Epidermal melanocyte (primary cell): Measurements from ENCODE around the gene NDE1.
"Not testable (repeated sequence)": the region's sequence is repeated elsewhere in the genome, so short reads cannot be mapped to it uniquely, and the experiment has no call there.

ENCODE experiments used
- DNase-seq: peaks from one replicate; pipeline ENCODE4 v3.0.0; 2011; ENCODE audit warnings: low spot score; ENCODE audit not compliant: insufficient read length

Gene NDE1, protein sequence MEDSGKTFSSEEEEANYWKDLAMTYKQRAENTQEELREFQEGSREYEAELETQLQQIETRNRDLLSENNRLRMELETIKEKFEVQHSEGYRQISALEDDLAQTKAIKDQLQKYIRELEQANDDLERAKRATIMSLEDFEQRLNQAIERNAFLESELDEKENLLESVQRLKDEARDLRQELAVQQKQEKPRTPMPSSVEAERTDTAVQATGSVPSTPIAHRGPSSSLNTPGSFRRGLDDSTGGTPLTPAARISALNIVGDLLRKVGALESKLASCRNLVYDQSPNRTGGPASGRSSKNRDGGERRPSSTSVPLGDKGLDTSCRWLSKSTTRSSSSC

DNA sequence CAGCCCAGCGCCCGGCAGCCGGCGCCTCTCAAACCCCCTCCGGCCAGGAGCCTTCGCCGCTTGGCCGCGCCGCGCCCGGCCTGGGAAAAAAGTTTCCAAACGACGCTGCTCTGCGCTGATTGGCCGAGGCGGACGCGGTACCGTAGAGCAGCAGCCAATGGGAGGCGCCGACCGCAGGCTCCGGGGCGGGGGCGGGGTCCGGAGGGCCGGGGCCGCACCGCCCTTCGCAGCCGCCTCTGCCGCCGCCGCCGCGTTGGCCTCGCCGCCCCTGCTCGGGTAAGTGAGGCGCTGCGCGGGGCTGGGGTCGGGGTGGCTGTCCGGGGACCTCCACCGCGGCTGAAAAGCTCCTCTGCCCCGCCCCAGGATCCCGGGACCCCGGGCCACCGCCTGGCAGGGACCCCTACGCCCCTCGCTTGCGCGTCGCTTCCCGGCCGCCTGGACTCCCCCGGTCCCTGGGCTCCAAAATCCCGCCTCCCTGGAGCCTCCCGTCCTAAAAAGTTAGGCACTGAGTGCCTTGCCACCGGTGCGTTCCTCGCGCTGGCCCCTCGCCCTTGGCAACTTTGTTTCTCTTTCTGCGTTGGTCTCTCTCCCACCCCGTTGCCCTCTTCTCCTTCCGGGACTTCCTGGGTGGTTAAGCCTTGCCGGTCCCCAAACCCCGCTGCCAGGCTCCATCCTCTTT, at the start of gene NDE1:
NDE1 (plus strand) TSS at position 227 of the 679 bp plus-strand sequence. CDS start 14,534 bp downstream, outside the sequence.
- DNase-seq = peak; percentile 80

DNA sequence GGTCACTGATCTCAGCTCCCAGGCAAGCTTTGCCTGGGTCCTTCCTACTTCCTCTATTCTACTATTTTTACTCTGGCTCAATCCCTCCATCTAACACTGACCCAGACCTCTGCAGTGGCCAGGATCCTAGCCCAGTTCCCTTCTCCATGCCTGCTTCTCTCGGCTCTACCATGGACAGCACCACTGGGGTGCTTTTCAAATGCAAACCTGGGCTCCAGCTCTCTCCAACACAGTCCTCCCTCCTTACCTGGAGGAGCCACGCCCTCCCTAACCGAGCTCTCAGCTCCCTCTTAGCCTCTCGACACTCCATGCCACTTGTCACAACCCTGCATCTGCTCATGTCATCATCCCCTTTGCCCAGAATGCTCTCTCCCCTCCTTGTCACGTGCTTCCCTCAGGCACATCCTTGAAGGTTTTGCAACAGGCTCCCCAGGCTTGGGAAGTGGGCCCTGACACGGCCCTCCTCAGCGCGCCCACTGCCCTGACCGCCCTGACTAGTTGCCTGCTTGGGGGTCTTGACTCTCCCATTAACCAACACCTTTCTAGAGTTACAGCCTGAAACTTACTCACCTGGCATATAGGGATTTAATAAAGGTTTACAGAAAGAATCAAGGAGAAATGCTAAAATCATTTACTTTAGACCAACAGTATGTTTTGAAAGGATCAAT, 48.7 kb upstream of the NDE1 start:
- no peak for DNase-seq

DNA sequence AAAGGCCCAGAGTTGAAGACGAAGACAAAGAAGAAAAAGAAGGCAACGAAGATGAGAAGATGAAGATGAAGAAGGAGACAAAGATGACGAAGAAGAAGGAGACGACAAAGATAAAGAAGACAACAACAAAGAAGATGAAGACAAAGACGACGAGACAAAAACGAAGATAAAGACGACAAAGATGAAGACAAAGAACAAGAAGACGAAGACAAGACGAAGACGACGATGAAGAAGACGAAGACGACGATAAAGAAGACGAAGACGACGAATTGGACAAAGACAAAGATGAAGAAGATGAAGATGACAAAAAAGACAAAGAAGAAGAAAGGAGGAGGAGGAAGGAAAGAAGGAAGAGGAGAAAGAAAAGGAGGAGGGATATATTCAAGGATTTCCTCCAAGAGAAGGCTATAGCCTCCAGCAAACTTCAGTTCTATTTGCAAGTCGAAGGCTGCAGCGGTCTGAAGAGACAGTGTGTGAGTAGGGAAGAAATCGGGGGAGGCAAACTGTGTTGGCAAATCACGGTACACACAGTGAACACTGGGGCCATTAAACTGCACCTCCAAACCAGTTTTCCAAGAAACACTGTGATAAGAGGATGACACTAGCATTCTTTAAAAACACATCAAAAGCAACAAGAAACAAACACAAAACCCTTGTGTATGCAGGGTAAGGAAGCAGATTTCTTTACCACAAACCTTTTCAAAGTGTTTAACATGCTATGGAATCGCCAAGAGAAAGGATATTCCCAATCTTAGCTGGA, 47.6 kb upstream of the NDE1 start:
- no peak for DNase-seq

DNA sequence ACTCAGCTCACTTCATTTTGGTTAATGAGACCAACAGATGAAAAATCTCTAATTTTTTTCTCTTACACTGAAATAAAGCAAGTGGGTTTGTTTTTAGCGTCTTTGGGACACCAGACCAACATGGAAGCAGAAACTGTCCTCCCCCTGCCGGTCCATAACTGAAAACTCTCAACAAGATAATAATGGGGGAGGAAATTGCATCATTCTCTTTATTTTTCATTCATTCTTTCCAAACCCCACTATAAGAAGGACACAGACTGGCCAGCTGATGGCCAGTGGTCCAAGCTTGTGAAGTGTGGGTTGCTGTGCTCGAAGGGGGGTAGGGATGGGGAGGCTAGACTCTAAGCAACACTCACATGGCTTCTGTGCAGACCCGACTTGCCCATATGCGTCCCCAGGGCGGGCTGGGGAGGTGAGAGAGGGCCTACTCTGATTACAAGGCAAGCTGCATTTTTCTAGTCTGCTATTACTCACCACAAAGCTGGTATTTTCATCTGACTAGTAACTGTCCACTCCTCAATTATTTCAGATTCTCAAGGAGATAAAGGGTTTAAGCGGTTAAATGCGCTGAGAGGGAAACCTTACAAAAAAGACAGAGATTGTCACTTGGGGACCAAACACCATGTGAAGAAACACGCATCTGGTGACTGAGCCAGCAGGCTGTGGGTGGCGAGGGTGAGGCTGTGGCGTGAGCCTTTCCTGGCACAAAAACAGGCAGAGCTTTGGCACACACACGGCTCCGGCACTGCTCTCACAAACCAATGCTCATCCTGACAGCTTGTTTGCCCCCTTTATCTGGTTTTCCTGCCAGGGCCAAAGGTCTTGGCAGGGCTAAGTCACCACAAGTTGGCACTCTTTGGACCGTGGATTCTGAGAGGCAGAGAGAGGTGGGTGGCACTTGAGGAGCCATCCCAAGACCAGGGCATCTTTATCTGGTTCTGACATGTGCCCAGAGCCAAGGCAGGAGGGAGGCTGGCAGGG, 45.3 kb upstream of the NDE1 start:
- no peak for DNase-seq

DNA sequence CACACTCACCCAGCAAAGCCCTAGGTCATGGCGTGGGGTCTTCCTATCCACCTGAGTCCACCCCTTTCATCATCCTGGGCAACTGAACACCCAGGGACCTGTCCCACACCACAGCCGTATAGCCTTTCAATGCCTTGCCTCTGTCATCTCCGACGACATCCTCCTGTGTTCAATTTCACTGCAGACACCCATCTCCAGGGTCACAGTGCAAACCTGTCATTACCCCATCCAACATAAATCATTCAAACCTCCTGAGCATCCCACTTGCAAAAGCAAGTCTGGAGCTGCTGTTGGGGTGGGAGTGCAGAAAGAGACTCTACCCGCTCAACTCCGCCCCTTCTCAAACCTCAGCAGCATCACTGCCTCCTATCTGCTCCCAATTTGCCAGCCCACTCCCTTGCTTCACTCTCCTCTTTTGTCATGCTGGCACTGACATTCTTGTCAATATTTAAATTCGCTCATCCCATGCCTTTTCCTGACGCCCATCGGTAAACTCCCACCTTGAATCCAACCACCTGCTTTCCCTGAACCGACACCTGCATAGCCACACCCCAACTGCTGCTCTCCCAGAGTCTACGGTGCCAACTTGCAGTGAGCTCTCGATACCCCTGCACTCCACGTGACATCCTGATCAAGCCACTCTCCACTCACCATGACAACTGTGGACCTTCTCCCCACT, 44.1 kb upstream of the NDE1 start:
- DNase-seq = no peak

DNA sequence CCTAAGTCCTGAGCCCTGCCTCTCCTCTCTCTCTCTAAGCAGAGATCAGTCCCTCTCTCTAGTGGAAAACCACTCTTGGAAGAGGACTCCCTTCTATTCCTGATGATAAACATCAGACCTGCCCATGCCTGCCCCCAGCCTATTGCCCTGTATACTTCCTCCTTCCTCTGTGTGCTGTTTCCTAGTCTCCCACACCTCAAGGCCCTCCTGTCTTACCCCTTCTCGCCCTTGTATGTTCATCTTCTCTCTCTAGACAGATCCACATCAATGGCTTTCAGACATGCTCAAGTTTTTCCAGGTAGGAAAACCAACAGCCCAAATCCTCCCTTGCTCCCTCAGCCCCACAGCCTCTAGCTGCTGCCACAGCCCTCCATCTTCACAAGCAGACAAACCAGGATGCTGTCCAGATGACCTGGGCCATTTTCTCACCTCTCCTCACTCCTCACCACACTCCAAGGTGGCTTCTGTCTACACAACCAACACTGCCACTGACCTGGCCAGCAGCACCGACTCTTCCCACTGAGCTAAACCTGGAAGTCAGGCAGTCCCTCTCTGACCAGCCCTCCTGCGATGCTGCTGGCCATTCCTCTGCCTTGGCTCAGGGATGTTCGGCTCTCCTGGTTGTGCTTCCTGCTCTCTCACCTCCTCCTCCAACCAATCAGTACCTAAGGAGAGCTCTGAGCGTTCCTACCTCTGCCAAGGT, 43.4 kb upstream of the NDE1 start:
- DNase-seq = no peak

DNA sequence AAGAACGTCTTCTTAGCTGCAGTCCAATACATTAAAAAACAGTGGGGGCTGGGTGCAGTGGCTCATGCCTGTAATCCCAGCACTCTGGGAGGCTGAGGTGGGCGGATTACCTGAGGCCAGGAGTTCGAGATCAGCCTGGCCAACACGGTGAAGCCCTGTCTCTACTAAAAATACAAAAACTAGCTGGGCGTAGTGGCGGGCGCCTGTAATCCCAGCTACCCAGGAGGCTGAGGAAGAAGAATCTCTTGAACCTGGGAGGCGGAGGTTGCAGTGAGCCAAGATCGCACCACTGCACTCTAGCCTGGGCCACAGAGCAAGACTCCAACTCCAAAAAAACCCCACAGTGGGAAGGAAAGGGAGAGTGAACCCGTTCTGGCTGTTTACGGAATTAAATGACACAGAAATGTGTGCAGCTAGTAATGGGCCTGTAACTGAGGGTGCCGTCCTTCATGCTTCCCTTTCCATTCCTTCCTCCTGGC, 42.8 kb upstream of the NDE1 start:
- not testable (repeated sequence) for DNase-seq

DNA sequence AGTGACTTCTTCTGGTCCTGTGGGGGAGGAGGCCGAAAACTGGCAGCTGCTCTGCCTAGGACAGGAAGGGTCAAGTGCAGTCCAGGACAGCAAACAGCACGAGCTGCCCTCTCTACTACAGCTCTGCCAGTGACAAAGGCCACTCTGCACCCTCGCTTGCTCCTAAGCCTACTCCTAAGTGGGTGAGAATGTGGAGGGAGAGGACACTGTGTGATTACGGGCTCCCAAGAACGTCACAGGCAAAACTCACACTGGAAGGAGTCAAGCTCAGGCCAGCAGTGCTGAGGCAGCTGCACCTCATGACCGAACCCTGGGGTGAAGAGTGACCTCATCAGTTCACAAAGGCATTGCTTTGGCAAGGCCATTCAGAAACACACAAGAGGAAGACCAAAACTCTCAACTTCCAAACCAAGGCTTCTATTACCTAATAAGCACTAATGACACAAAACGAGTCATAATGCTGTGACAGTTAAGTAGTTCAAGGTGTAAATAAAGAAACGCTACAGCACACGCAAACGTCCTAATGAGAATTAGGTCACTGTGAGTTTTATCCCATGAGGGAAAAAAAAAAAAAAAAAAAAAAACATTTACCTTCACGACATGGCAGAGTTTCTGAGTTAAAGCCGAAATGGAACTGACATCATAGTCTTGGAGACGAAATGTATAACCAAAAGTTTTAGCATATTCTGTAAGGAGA, 42.2 kb upstream of the NDE1 start:
- DNase-seq = no peak

DNA sequence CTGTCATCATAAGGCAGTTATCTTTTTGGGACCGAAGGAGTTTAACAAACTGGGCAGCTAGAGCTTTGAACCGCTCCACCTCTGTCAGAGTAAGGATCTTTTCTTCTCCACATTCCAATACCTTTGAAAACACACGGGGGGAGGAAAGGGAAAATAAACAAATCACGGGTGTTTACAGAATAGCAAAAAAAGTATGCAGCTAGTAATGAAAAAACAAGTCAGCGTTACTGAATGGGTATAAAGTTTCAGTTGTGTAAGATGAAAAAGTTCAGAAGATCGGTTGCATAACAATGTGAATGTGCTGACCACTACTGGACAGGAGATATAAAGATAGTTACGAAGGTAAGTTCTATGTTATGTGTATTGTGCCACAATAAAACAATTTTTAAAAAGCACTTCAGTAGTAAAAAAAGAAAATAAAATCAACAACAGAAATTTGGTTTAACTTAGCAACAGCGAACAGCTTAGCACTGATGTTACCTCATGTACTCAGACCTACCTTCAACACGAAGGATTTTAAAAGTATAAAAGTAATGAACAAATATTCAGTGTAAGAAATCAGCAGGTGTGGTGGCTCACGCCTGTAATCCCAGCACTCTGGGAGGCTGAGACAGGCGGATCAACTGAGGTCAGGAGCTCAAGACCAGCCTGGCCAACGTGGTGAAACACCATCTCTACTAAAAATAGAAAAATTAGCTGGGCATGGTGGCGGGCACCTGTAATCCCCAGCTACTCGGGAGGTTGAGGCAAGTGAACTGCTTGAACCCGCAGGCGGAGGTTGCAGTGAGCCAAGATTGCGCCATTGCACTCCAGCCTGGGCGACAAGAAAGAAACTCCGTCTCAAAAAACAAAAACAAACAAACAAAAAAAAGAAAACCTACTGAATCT, 41.4 kb upstream of the NDE1 start:
- DNase-seq = no peak

DNA sequence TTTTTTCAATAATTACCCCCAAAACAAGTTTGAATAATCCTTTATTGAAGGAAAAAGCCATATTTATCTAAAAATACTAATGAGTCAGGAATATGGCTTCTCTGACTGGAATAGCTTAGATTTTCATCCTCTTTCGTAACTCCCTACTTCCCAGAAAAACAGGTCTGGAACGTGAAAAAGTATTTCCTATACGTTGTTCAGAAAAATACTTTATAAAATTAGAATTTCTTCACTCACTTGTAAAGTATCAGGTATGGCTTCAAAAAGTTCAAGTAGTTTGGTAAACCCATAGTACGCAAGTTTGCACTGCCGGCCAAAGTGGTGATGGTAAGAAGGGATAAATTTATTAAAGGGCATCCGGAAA, 40.8 kb upstream of the NDE1 start:
- no peak for DNase-seq

DNA sequence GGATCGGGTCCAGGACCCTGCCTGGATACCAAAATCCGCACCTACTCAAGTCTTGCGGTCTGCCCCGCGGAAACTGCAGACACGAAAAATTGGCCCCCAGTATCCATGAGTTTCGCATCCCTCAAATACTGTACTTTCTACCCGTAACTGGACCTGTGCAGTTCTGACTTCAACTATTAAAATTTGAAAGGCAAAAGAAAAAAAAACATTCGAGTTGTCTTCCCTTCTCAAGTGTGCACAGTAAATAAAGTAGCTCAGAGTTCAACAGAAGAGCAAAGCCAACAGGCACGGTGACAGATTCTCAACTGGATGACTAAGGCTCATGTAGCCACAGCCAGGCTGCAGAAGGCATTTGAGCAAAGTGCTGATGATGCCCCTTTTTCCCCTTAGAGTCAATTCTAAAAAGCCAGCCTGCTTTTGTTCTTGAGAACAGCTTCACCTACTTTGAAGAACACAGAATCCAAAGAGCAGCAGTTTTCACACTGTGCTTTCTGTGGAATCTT, 39.6 kb upstream of the NDE1 start:
- DNase-seq = no peak

DNA sequence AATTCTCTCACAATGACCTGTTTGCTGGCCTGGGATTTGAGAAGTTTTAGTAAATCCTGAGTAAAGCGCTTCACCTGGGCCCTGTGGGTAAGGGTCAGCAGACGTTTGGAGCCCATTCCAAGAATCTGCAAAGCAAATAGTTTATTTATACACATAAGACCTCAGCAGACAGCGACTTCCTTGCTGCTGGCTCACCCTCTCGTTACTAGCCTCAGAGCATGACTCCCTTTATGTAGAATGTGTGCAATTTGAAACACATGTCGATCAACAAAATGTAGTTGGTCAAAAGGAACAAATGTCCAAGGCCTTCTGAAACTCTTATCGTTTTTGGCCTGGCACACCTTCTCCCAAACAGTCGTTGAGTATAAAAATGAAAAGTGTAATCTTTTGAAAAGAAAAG, 38.4 kb upstream of the NDE1 start:
- no peak for DNase-seq

DNA sequence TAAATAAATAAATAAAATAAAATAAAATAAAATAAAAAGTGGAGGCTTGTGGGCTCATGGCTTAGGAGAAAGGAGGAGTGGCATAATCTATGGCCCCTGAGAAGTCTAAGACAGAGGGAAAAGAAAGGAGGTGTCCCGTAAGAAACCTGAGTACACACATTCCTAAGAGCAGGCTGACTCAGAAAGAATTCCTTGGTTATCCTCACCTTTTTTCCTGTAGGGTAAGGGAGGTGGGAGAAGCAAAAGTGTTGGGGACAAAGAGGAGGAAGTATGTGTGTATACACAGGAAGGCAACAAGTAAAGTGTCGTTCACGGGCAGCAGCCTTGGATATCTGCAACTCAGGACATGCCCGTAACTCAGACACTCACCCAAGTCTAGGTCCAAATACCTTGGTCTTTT, 36.4 kb upstream of the NDE1 start:
- DNase-seq = no peak

DNA sequence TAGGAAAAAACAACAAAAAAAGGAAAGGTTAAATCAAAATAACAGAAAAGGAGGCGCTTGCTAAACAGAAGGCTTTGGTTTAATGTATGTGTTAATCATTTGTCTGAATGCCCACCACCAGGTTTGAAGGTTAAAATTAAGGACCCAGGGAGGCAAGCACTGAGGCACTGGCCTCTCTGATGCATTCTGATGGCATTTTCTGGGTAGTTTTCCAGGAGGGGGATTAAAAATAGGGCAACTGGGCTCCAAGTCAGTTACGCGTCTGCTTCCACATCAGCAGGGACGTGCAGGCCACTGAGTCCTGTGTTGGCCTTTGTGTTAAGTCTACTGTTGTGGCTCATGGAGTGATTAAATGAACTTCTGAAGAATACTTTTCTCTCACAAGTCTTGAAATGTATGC, 34.0 kb upstream of the NDE1 start:
- DNase-seq = no peak

DNA sequence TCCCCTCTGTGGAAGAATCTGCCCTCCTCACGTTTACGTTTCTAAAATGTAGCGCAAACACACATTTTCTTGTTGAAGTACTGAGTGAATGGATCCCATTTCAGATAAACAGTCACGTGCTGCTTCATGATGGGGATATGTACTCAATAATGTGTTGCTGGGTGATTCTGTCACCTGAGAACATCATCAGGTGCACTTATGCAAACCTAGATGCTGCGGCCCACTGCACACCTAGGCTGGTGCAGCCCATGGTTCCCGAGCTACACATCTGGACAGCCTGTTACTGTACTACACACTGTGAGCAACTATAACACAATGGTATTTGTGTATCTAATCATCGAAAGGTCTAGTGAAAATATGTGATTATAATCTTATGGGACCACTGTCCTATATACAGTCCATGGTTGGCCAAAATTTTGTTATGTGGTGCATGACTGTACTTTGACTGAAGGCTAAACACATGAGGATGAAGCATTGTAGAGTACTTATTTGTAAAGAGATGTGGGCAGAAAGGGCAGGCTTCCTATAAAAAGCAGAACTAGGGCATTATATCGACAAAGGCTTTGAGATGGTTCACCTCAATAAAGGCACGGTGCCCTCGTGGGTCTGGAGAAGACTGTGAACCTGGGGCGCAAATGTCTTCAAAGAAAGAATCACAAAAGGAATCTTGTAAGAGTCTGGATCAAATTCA, 33.4 kb upstream of the NDE1 start:
- no peak for DNase-seq

DNA sequence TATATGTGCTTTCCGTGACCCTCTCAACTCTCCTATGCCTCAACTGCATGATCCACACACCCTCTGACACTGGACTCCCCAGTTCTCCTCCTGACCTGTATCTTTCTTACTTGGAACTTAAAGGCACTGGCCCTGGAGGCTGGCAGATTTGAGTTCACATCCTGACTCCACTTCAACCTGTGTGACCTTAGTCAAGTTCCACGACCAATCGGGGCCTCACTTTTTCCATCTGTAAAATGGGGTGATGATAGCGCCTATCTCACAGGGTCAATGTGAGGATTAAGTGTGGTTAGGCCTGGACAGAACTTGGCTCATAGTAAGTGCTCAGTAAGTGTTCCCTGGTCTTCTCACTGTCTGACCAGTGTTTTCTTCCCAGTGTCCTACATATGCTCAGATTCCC, 32.1 kb upstream of the NDE1 start:
- no peak for DNase-seq

DNA sequence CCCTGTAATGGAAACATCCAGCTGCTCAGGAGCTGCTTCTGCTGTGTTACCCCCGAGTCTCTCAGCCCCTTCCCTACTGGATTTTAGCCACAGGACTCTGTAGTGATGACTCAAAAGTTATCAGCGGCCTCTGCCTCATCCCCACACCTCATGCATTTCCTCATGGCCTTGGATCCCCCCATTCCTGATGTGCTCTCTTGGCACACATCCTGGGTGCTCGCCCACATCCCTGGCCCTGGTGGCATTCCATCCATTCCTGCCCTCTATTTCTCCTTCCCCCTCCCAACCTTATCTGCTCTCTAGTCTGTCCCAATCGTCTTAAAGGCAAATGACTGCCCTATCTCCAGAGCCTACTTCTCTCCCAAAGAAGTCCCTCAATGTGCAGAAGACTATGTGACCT, 31.7 kb upstream of the NDE1 start:
- DNase-seq = no peak
